A204.1 (cell line): ENCODE data around the gene SH3RF1.
"Not testable (repeated sequence)": the region's sequence is repeated elsewhere in the genome, so short reads cannot be mapped to it uniquely, and the experiment has no call there.

Source experiments
- FAIRE-seq: peaks from 2 replicates; lab custom pipeline; 2012; peaks lifted over from hg19 to GRCh38; lab: Jason Lieb, UNC

Gene SH3RF1

GRCh38 chr4:169225812-169226211 lies 44.9 kb downstream of the SH3RF1 start:
- no peak for FAIRE-seq

- no peak for FAIRE-seq
Measured at GRCh38 chr4:169225058-169225751, 45.6 kb downstream of the SH3RF1 start.

GRCh38 chr4:169222761-169223160 lies 48.0 kb downstream of the SH3RF1 start:
- no peak for FAIRE-seq

- FAIRE-seq = no peak
Measured at GRCh38 chr4:169221662-169222061, 49.1 kb downstream of the SH3RF1 start.

GRCh38 chr4:169220854-169221411 lies 49.8 kb downstream of the SH3RF1 start:
- no peak for FAIRE-seq

- no peak for FAIRE-seq
Measured at GRCh38 chr4:169220447-169220846, 50.3 kb downstream of the SH3RF1 start.

- FAIRE-seq = no peak
Measured at GRCh38 chr4:169219440-169219839, 51.3 kb downstream of the SH3RF1 start.

GRCh38 chr4:169215656-169216055 lies 55.1 kb downstream of the SH3RF1 start:
- no peak for FAIRE-seq

GRCh38 chr4:169212981-169213380 lies 57.8 kb downstream of the SH3RF1 start:
- no peak for FAIRE-seq

- no peak for FAIRE-seq
Measured at GRCh38 chr4:169210504-169211118, 60.1 kb downstream of the SH3RF1 start.

- FAIRE-seq = no peak
Measured at GRCh38 chr4:169209388-169209883, 61.3 kb downstream of the SH3RF1 start.

GRCh38 chr4:169208516-169208915 lies 62.2 kb downstream of the SH3RF1 start:
- FAIRE-seq = no peak

- FAIRE-seq = no peak
Measured at GRCh38 chr4:169208090-169208455, 62.7 kb downstream of the SH3RF1 start.

GRCh38 chr4:169207436-169208089 lies 63.2 kb downstream of the SH3RF1 start:
- no peak for FAIRE-seq

- FAIRE-seq = no peak
Measured at GRCh38 chr4:169205744-169206080, 65.0 kb downstream of the SH3RF1 start.

GRCh38 chr4:169205075-169205743 lies 65.5 kb downstream of the SH3RF1 start:
- FAIRE-seq = no peak

- FAIRE-seq = no peak
Measured at GRCh38 chr4:169203891-169204290, 66.9 kb downstream of the SH3RF1 start.

GRCh38 chr4:169203278-169203677 lies 67.5 kb downstream of the SH3RF1 start:
- FAIRE-seq = not testable (repeated sequence)

GRCh38 chr4:169202878-169203277 lies 67.9 kb downstream of the SH3RF1 start:
- no peak for FAIRE-seq

- FAIRE-seq = no peak
Measured at GRCh38 chr4:169202145-169202699, 68.5 kb downstream of the SH3RF1 start.

- FAIRE-seq = no peak
Measured at GRCh38 chr4:169201222-169202144, 69.3 kb downstream of the SH3RF1 start.
